Measurements from ENCODE around the gene SLC9A6. TPM values are rescaled to one million over a fixed set of nuclear protein-coding genes. Genes with fewer than 3 reads are reported as not detected.

SLC9A6 gene
- total RNA-seq, 1 donor from 2014 or later, result 8.3 TPM

DNA sequence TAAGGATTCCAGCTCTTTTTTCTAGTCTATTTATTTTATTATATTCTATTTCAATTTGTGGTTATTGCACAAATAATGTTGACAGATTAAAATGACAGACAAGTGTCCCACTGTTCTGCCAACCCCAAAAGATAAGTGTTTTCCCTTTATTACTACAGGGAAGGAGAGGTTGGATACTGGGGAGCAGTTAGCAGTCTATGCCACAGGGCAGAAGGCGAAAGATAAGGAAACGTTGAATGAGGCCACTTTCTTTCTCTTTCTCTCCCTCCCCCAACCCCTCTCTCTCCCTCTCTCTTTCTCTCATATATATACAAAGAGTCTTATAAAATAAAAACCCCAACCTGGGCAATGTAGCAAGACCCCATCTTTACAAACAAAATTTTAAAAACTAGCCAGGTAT lies 31.6 kb downstream of the SLC9A6 start:
- TF ChIP-seq, protein P1, sequence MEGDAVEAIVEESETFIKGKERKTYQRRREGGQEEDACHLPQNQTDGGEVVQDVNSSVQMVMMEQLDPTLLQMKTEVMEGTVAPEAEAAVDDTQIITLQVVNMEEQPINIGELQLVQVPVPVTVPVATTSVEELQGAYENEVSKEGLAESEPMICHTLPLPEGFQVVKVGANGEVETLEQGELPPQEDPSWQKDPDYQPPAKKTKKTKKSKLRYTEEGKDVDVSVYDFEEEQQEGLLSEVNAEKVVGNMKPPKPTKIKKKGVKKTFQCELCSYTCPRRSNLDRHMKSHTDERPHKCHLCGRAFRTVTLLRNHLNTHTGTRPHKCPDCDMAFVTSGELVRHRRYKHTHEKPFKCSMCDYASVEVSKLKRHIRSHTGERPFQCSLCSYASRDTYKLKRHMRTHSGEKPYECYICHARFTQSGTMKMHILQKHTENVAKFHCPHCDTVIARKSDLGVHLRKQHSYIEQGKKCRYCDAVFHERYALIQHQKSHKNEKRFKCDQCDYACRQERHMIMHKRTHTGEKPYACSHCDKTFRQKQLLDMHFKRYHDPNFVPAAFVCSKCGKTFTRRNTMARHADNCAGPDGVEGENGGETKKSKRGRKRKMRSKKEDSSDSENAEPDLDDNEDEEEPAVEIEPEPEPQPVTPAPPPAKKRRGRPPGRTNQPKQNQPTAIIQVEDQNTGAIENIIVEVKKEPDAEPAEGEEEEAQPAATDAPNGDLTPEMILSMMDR (IDR thresholded peaks at IDR 0.05), result no peak
- no peaks in the 10 kb centered on the region for H3K36me3 ChIP-seq
- no peak overlapping the region for H3K27ac ChIP-seq
- no peaks in the 10 kb centered on the region for H3K27me3 ChIP-seq
- H3K9me3 ChIP-seq, result no peaks in the 10 kb centered on the region
- H3K4me3 ChIP-seq, result no peak overlapping the region
- intact Hi-C loops (cut with DNase I), result no loop called here
- H3K4me1 ChIP-seq, result no peaks in the 10 kb centered on the region
- no peak for DNase-seq (ENCODE audit: low spot score in 2 of 2)

DNA sequence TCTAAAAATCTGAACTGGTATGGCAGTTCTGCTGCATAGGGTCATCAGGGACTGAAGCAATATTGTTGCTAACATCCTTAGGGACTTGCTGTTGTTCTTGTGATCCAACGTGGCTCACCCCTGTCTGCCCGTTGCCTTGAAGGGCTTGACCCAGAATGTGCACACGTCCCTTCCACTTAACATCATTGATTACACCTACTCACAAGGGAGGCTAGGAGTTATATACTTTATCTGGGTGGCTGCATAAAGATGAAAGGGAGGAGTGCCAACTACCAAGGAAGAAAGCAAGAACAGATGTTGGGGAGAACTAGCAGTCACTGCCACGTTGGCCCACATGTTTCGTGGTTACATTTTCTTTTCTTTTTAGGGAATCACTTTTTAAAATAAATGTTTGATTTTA lies 34.0 kb downstream of the SLC9A6 start:
- Histone ChIP-seq H3K27ac (no peak overlapping the region), H3K27me3 (no peaks in the 10 kb centered on the region), H3K4me1 (no peaks in the 10 kb centered on the region), H3K36me3 (no peaks in the 10 kb centered on the region), H3K4me3 (no peak overlapping the region), H3K9me3 (no peaks in the 10 kb centered on the region)
- TF ChIP-seq, protein P1 (IDR thresholded peaks at IDR 0.05), result no peak
- intact Hi-C loops (cut with DNase I), result no loop called here
- no peak for DNase-seq (ENCODE audit: low spot score in 2 of 2)

DNA sequence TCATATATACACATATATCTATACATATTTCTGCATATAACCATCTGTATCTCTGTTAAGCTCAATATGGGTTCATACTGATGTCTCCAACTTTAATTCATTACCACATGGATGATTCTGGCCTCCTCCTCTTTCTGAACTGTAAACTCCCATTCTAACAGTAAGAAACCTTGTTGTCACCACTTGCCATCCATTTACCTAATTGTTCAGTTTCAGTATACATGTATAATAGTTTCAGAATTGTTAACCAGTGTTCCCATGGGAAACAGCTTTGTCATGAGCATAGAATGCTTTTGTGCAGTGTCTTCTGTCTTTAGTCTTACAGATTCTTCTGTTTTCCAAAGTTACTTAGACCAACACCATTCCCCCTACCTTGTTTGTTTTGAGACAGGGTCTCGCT lies 35.9 kb downstream of the SLC9A6 start:
- TF ChIP-seq, protein P1 (IDR thresholded peaks at IDR 0.05), result no peak
- Histone ChIP-seq H3K4me1 (no peaks in the 10 kb centered on the region), H3K4me3 (no peak overlapping the region), H3K27ac (no peak overlapping the region), H3K9me3 (no peaks in the 10 kb centered on the region), H3K36me3 (no peaks in the 10 kb centered on the region), H3K27me3 (no peaks in the 10 kb centered on the region)
- intact Hi-C loops (cut with DNase I), result no loop called here
- DNase-seq (ENCODE audit: low spot score in 2 of 2), result no peak

DNA sequence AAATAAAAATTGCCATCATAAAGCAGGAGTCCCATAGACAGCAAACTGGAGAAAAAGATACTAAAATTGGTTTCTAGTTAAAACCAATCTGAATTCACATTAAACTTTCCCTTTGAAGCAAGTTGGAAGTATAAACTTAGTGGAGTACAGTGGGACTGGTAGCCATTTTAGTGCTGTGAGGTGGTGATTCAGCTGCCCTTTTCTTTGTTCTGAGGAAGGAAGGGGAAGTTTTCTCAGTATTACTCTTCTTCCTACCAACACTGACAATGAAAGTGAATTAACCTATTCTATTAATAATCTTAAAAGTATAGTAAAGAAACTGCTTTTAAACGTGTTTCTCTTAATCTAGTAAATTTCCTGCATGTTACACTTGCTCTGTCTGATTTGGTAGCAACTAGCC lies 36.7 kb downstream of the SLC9A6 start:
- no peaks in the 10 kb centered on the region for H3K9me3 ChIP-seq
- no peaks in the 10 kb centered on the region for H3K4me1 ChIP-seq
- H3K27ac ChIP-seq, result no peak overlapping the region
- no peak overlapping the region for H3K4me3 ChIP-seq
- H3K27me3 ChIP-seq, result no peaks in the 10 kb centered on the region
- no peak for DNase-seq (ENCODE audit: low spot score in 2 of 2)
- TF ChIP-seq, protein P1 (IDR thresholded peaks at IDR 0.05), result no peak
- no peaks in the 10 kb centered on the region for H3K36me3 ChIP-seq
- intact Hi-C loops (cut with DNase I), result no loop called here

DNA sequence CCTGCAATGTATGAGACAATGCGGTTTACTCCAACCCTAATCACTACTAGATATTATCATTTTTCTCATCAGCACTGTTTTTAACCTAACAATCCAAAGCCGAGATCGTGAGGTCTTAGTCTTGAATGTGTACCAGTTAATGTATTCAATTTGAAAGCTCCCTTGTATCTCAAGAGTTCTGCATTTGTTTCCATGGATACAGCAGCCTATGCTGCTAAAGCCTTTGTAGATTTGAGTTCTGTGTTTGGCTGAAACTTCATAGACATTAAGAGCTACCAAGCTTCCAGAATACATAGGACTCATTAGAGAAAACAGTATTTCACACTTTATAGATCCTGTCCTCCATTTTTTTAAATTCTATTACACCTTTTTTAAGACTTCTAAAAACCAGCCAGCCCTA lies 39.9 kb downstream of the SLC9A6 start:
- no peak for DNase-seq (ENCODE audit: low spot score in 2 of 2)
- H3K36me3 ChIP-seq, result no peaks in the 10 kb centered on the region
- no peak overlapping the region for H3K27ac ChIP-seq
- TF ChIP-seq, protein P1 (IDR thresholded peaks at IDR 0.05), result no peak
- intact Hi-C loops (cut with DNase I), result loop anchor here (5.0 kb wide), 2 partner anchors 472 to 552 kb away; partner anchors contain the start of gene HTATSF1
- H3K9me3 ChIP-seq, result no peaks in the 10 kb centered on the region
- H3K4me3 ChIP-seq, result no peak overlapping the region
- H3K27me3 ChIP-seq, result no peaks in the 10 kb centered on the region
- H3K4me1 ChIP-seq, result peaks cover 0 to 12% of the 10 kb centered on the region in 2 donors

All from ascending aorta (tissue), 2 donors.